Measurements from ENCODE around the gene FAM200A. TPM values are rescaled to one million over a fixed set of nuclear protein-coding genes. Genes with fewer than 3 reads are reported as not detected.

Gene FAM200A
- total RNA-seq, 3 donors from 2014 or later (not counting 1 experiment from before 2014, with no cell fraction given), result 2.3 to 3.1 (median 2.6) TPM

GRCh38 chr7:99557940-99558305 lies 6.0 kb upstream of the FAM200A start:
- TF ChIP-seq CTCF (IDR thresholded peaks at IDR 0.05), result no peak
- DNase-seq, result no peak
- Histone ChIP-seq H3K4me1 (ENCODE audit: control insufficient read depth, insufficient read depth, low read length) (peaks cover 32% of the 10 kb centered on the region), H3K36me3 (ENCODE audit: control insufficient read depth, insufficient read depth, low read length) (peaks cover 34% of the 10 kb centered on the region), H3K27me3 (ENCODE audit: control insufficient read depth, insufficient read depth, low read length) (no peaks in the 10 kb centered on the region), H3K9me3 (ENCODE audit: control insufficient read depth, insufficient read depth, low read length) (no peaks in the 10 kb centered on the region), H3K4me3 (ENCODE audit: low read length) (peak overlapping the region; percentile 98), H3K27ac (ENCODE audit: low read length) (peak overlapping the region; percentile 95)
- H3K27ac Mint-ChIP-seq, result peak overlapping the region; percentile 98 to 99
- peaks cover 12% of the 10 kb centered on the region for H3K36me3 Mint-ChIP-seq
- peaks cover 46 to 56% of the 10 kb centered on the region in 2 donors for H3K4me1 Mint-ChIP-seq
- H3K27me3 Mint-ChIP-seq (ENCODE audit: low read depth in 2 of 2), result no peaks in the 10 kb centered on the region
- ATAC-seq, result peak; percentile 62 to 78 (median 66)
- H3K9me3 Mint-ChIP-seq, result no peaks in the 10 kb centered on the region
- 2% methylated on average over 17 of the region's 17 CpGs for WGBS (ENCODE audit: insufficient coverage)
- peak overlapping the region; percentile 94 for H3K4me3 Mint-ChIP-seq
- intact Hi-C loops (cut with micrococcal nuclease), result loop anchor here (2.0 kb wide), 1 partner anchor 59 kb away; the partner anchor contains the start of gene ZSCAN25

GRCh38 chr7:99557196-99557607 lies 5.3 kb upstream of the FAM200A start:
- ATAC-seq (no peak), DNase-seq (no peak)
- Histone ChIP-seq H3K9me3 (ENCODE audit: control insufficient read depth, insufficient read depth, low read length) (no peaks in the 10 kb centered on the region), H3K36me3 (ENCODE audit: control insufficient read depth, insufficient read depth, low read length) (peaks cover 29% of the 10 kb centered on the region), H3K4me3 (ENCODE audit: low read length) (no peak overlapping the region), H3K27ac (ENCODE audit: low read length) (peak overlapping the region; percentile 95), H3K27me3 (ENCODE audit: control insufficient read depth, insufficient read depth, low read length) (no peaks in the 10 kb centered on the region), H3K4me1 (ENCODE audit: control insufficient read depth, insufficient read depth, low read length) (peaks cover 32% of the 10 kb centered on the region)
- Mint-ChIP-seq H3K27ac (peak overlapping the region; percentile 98 to 99), H3K4me3 (peak overlapping the region; percentile 94), H3K36me3 (peaks cover 5% of the 10 kb centered on the region), H3K4me1 (peaks cover 43 to 54% of the 10 kb centered on the region in 2 donors), H3K27me3 (ENCODE audit: low read depth in 2 of 2) (no peaks in the 10 kb centered on the region), H3K9me3 (no peaks in the 10 kb centered on the region)
- intact Hi-C loops (cut with micrococcal nuclease), result no loop called here
- TF ChIP-seq CTCF (IDR thresholded peaks at IDR 0.05), result no peak
- 72% methylated on average over 4 of the region's 4 CpGs for WGBS (ENCODE audit: insufficient coverage)

- Histone ChIP-seq H3K27me3 (ENCODE audit: control insufficient read depth, insufficient read depth, low read length) (no peaks in the 10 kb centered on the region), H3K36me3 (ENCODE audit: control insufficient read depth, insufficient read depth, low read length) (peaks cover 10% of the 10 kb centered on the region), H3K4me3 (ENCODE audit: low read length) (no peak overlapping the region), H3K9me3 (ENCODE audit: control insufficient read depth, insufficient read depth, low read length) (no peaks in the 10 kb centered on the region), H3K27ac (ENCODE audit: low read length) (no peak overlapping the region), H3K4me1 (ENCODE audit: control insufficient read depth, insufficient read depth, low read length) (peaks cover 33% of the 10 kb centered on the region)
- no peaks in the 10 kb centered on the region for H3K27me3 Mint-ChIP-seq (ENCODE audit: low read depth in 2 of 2)
- H3K36me3 Mint-ChIP-seq, result no peaks in the 10 kb centered on the region
- ATAC-seq (no peak), DNase-seq (no peak)
- no peaks in the 10 kb centered on the region for H3K9me3 Mint-ChIP-seq
- intact Hi-C loops (cut with micrococcal nuclease), result loop anchor here (5.0 kb wide), 1 partner anchor 148 kb away; the partner anchor contains the start of genes BUD31 and PDAP1
- H3K4me3 Mint-ChIP-seq, result peak overlapping the region; percentile 31
- WGBS (ENCODE audit: insufficient coverage), result 92% methylated on average over 2 of the region's 2 CpGs
- H3K27ac Mint-ChIP-seq, result peak overlapping the region; percentile 32 to 70
- peaks cover 42 to 57% of the 10 kb centered on the region in 2 donors for H3K4me1 Mint-ChIP-seq
- no peak for TF ChIP-seq CTCF (IDR thresholded peaks at IDR 0.05)
Measured at GRCh38 chr7:99554939-99555338, 3.0 kb upstream of the FAM200A start.

DNA sequence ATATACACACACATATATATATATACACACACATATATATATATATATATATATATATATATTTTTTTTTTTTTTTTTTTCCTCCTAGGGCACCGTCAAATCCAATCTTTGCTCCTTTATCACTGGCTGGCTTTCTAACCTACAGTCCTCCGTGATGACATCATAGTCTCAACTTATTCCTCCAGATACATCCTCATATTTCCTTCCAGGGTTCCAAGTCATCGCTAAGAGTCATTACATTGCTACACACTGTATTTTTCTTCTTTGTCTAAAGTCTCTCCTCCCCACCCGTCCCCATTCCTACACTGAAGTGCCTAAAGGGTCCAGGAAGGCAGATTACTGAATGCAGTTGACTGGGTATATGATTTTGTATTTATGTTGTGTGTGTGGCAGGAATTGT lies 1.1 kb upstream of the FAM200A start:
- Mint-ChIP-seq H3K36me3 (peaks cover 5% of the 10 kb centered on the region), H3K4me1 (peaks cover 36 to 50% of the 10 kb centered on the region in 2 donors), H3K9me3 (no peaks in the 10 kb centered on the region), H3K4me3 (peak overlapping the region; percentile 92), H3K27ac (peak overlapping the region; percentile 94 to 95), H3K27me3 (ENCODE audit: low read depth in 2 of 2) (no peaks in the 10 kb centered on the region)
- no peak for TF ChIP-seq CTCF (IDR thresholded peaks at IDR 0.05)
- peaks cover 14% of the 10 kb centered on the region for H3K36me3 ChIP-seq (ENCODE audit: control insufficient read depth, insufficient read depth, low read length)
- no peaks in the 10 kb centered on the region for H3K9me3 ChIP-seq (ENCODE audit: control insufficient read depth, insufficient read depth, low read length)
- ATAC-seq (no peak), DNase-seq (no peak)
- H3K27me3 ChIP-seq (ENCODE audit: control insufficient read depth, insufficient read depth, low read length), result no peaks in the 10 kb centered on the region
- H3K27ac ChIP-seq (ENCODE audit: low read length), result no peak overlapping the region
- H3K4me1 ChIP-seq (ENCODE audit: control insufficient read depth, insufficient read depth, low read length), result peaks cover 22% of the 10 kb centered on the region
- no peak overlapping the region for H3K4me3 ChIP-seq (ENCODE audit: low read length)
- 96% methylated on average over 3 of the region's 4 CpGs for WGBS (ENCODE audit: insufficient coverage)
- intact Hi-C loops (cut with micrococcal nuclease), result loop anchor here (5.0 kb wide), 1 partner anchor 146 kb away; the partner anchor contains the start of genes BUD31 and PDAP1

Data from natural killer cell (primary cell).